HepG2 (cell line): Measurements from ENCODE around the gene PAEP.

Experiments
- CHD4 ChIP-seq: fragments of 200-600 bp; sonication (generic); IDR thresholded peaks from 2 replicates; pipeline ENCODE4 v1.7.0; 2017; ENCODE audit warnings: mild to moderate bottlenecking, low read length, borderline replicate concordance
- CTCF ChIP-seq: sonication (generic); formaldehyde crosslinking; IDR thresholded peaks from 2 replicates; pipeline ENCODE4 v1.5.0; 2020; ENCODE audit warnings: mild to moderate bottlenecking, missing genetic modification reagents, moderate library complexity
- HNRNPK ChIP-seq: fragments of 200-400 bp; formaldehyde crosslinking; IDR thresholded peaks from 2 replicates; pipeline ENCODE4 v1.6.1; 2018; ENCODE audit warnings: low read length, low read depth, moderate library complexity, mild to moderate bottlenecking; ENCODE audit not compliant: poor library complexity, severe bottlenecking
- MZF1 ChIP-seq: sonication (generic); formaldehyde crosslinking; IDR thresholded peaks from 2 replicates; pipeline ENCODE4 v1.8.1; 2023; ENCODE audit warnings: mild to moderate bottlenecking, missing genetic modification reagents, borderline replicate concordance
- NFIC ChIP-seq: IDR thresholded peaks from 2 replicates; pipeline ENCODE4 v1.6.1; 2012; ENCODE audit warnings: mild to moderate bottlenecking, low read length, inconsistent platforms
- PHF20 ChIP-seq: sonication (generic); formaldehyde crosslinking; IDR thresholded peaks from 2 replicates; pipeline ENCODE4 v1.5.0; 2020; ENCODE audit warnings: mild to moderate bottlenecking, missing genetic modification reagents
- SRY ChIP-seq: sonication (generic); formaldehyde crosslinking; IDR thresholded peaks from 2 replicates; pipeline ENCODE4 v1.8.0; 2022; ENCODE audit warnings: mild to moderate bottlenecking, missing genetic modification reagents
- USF2 ChIP-seq, 2 experiments: sonication (generic) in 1 of 2; formaldehyde crosslinking in 1 of 2; IDR thresholded peaks; 2 replicates each; pipeline versions ENCODE4 v1.5.1 to v1.6.1; 2011 to 2020; ENCODE audit warnings: borderline replicate concordance in 1 of 2, low read depth in 1 of 2, low read length in 1 of 2, mild to moderate bottlenecking in 1 of 2, missing genetic modification reagents in 1 of 2, moderate library complexity in 1 of 2
- ZFP41 ChIP-seq: sonication (generic); formaldehyde crosslinking; IDR thresholded peaks from 2 replicates; pipeline ENCODE4 v1.4.0; 2020; ENCODE audit warnings: mild to moderate bottlenecking, missing genetic modification reagents, borderline replicate concordance
- ZZZ3 ChIP-seq: sonication (generic); formaldehyde crosslinking; IDR thresholded peaks from 2 replicates; pipeline ENCODE4 v1.4.0; 2020; ENCODE audit warnings: missing genetic modification reagents, mild to moderate bottlenecking, borderline replicate concordance

GRCh38 chr9:135555910-135556309 lies 5.6 kb upstream of the PAEP start:
- no peak for TF ChIP-seq ZZZ3
- no peak for TF ChIP-seq ZFP41 (CRISPR knock-in tag)
- TF ChIP-seq CHD4 = no peak
- TF ChIP-seq CTCF (CRISPR knock-in tag) = no peak
- no peak for TF ChIP-seq HNRNPK
- TF ChIP-seq NFIC = no peak
- TF ChIP-seq PHF20 (CRISPR knock-in tag) = no peak
- TF ChIP-seq SRY (CRISPR knock-in tag) = no peak
- no peak for TF ChIP-seq USF2 (IDR thresholded peaks at IDR 0.05; ENCODE audit: low read depth, low read length)
- no peak for TF ChIP-seq USF2 (CRISPR knock-in tag; IDR thresholded peaks at IDR 0.05; ENCODE audit: borderline replicate concordance)
- no peak for TF ChIP-seq MZF1 (CRISPR knock-in tag)
